Subcutaneous adipose tissue (tissue), 4 donors: Measurements from ENCODE around the gene ARHGEF4. TPM values are rescaled to one million over a fixed set of nuclear protein-coding genes. Genes with fewer than 3 reads are reported as not detected.

Source experiments
- CTCF ChIP-seq: fragments of 450-650 bp; IDR thresholded peaks from one replicate; pipeline ENCODE4 v1.5.1; 2016; ENCODE audit warnings: low read depth, mild to moderate bottlenecking, control low read depth, antibody characterized with exemption, moderate library complexity
- total RNA-seq, 4 donors: library from RNA; depleted of rRNA; stranded (reverse); fragments of >200 nt; gene quantifications; one replicate each; pipeline ENCODE4 v1.1.0, GENCODE V29; 2016

The ARHGEF4 gene
- total RNA-seq, 4 donors from 2014 or later: 4.8 to 17.9 (median 9.8) TPM

DNA sequence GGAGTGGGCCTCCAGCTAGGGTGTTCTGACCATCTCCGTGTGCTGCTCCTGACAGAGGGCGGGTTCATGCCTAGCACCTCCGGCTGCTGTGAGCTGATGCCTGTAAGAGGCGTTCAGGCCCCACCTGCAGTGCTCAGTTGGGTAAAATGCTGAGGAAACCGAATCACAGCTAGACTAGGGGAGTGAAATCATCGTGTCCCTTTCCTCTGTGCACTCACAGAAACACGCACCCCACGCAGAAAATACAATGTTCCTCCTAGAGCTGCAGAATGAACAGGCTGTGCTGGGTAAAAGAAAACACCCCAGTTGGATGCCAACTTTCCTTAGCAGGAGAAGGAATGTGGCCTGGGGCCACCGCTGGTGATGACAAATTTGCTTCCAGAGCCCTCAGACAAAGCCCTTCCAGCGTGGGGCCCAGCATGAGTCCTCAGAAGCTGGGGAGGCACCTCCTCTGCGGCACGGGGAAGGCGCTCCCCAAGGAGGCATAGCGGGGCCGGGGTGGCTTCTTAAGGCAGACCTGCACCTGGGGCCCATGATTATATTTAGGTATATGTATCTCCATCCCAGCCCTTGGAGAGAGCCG lies 16.3 kb upstream of the ARHGEF4 start:
- TF ChIP-seq CTCF: no peak

DNA sequence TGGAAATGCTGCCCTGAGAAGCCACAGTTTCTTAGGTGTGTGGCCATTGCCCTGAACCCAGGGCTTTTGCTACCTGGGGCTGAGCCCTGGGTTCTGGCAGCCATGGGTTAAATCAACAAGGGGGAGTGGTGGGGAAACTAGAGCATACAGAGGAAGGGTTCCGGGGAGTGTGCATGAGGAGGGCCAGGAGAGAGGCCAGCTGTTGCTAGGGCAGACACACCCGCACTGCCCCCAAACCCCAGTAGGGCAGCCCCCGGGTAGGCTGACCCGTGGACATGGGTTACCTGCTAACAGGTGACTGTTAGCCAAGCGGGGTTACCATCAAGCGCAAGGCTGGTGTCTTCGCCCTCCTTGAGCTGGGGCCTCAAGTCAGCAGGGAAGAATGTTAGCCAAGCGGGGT lies 14.8 kb upstream of the ARHGEF4 start:
- no peak for TF ChIP-seq CTCF

- TF ChIP-seq CTCF: no peak
Measured at GRCh38 chr2:130822766-130823165, 13.9 kb upstream of the ARHGEF4 start.

GRCh38 chr2:130823171-130823885 lies 13.4 kb upstream of the ARHGEF4 start:
- TF ChIP-seq CTCF: no peak

DNA sequence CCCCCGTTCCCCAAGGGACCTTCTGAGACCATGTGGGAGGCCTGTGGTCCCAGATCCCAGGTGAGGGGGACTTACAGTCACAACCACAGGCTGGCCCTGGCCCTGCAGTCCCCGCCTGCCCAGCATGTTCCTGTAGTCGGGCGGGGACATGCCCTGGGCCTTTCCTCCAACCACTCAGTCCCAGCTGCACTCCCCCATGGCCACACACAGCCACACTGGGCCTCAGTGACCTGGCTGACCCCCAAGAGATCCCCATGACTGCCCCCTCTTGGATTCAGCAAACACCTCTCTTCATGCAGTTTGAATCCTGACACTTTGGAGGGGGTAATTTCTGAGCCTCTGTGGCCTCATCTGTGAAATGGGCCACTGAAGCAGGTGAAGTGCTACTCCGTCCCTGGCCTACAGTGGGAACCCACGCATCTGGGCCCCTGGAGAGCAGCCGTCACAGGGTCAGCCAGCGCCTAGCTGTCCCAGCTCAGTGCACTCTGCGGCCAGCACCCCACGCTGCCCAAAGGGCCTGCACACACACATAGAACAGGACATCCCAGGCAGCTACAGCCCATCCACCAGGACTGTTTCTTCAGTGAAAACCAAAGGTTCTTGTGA lies 12.7 kb upstream of the ARHGEF4 start:
- TF ChIP-seq CTCF: no peak

- no peak for TF ChIP-seq CTCF
Measured at GRCh38 chr2:130824492-130825061, 12.1 kb upstream of the ARHGEF4 start.
